OCI-LY1 (cell line): Measurements from ENCODE around the gene KCNN3.

Experiments
- EZH2 ChIP-seq: fragments of 200-600 bp; sonication (generic), shearing (Covaris generic); IDR thresholded peaks from 2 replicates; pipeline ENCODE4 v1.8.0; 2017; ENCODE audit warnings: borderline replicate concordance, mixed run types, mild to moderate bottlenecking, antibody characterized with exemption, low read length, moderate library complexity, mixed read lengths
- TF ChIP-seq, protein P1 (sequence below): fragments of 200-600 bp; sonication (generic), shearing (Covaris generic); IDR thresholded peaks from 2 replicates; pipeline ENCODE4 v1.5.1; 2017; ENCODE audit warnings: mild to moderate bottlenecking, antibody characterized with exemption, low read length, moderate library complexity, mixed read lengths

DNA sequence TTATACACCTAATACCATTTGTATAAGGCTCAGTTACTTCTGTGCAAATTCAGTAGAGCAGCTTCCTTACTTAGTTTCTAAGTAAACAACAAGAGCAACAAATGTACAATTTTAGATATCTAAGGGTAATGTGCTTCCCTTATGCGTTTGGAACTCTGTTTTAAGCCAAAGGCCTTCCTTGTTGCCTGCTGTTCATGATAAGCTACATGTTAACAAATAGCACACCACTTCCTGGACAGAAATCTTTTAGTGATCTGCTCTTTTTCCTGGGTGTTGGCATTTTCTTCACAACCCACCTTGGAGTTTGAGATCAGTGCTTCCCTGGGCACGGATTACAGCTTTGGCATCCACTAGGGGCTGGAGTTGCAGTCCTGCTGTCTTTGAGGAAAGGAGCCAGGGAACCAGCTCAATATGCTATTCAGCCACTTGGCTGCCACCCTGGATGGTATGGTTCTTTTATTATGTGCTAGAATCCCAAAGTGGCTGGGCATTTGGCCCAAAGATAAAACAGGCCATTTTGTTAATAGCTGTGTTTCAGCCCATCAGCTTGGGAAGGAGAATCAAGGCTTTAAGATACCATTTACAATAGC is 206.5 kb downstream of the KCNN3 start:
- TF ChIP-seq, protein P1, sequence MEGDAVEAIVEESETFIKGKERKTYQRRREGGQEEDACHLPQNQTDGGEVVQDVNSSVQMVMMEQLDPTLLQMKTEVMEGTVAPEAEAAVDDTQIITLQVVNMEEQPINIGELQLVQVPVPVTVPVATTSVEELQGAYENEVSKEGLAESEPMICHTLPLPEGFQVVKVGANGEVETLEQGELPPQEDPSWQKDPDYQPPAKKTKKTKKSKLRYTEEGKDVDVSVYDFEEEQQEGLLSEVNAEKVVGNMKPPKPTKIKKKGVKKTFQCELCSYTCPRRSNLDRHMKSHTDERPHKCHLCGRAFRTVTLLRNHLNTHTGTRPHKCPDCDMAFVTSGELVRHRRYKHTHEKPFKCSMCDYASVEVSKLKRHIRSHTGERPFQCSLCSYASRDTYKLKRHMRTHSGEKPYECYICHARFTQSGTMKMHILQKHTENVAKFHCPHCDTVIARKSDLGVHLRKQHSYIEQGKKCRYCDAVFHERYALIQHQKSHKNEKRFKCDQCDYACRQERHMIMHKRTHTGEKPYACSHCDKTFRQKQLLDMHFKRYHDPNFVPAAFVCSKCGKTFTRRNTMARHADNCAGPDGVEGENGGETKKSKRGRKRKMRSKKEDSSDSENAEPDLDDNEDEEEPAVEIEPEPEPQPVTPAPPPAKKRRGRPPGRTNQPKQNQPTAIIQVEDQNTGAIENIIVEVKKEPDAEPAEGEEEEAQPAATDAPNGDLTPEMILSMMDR: no peak
- TF ChIP-seq EZH2: no peak
